ENCODE data around the gene PTPRR.

PTPRR gene

GRCh38 chr12:70920251-70920851, at the start of gene PTPRR:
Gene PTPRR (minus strand): TSS chr12:70920738. CDS start chr12:70920390, 348 bp downstream.
- in situ Hi-C loops (cut with MboI; ENCODE audit: low sequenced_read_pairs), result no loop called here

GRCh38 chr12:70966996-70967790, 46.7 kb upstream of the PTPRR start:
- in situ Hi-C loops (cut with MboI; ENCODE audit: low sequenced_read_pairs), result no loop called here

GRCh38 chr12:70966046-70966445, 45.5 kb upstream of the PTPRR start:
- in situ Hi-C loops (cut with MboI; ENCODE audit: low sequenced_read_pairs), result no loop called here

GRCh38 chr12:70964867-70965510, 44.5 kb upstream of the PTPRR start:
- in situ Hi-C loops (cut with MboI; ENCODE audit: low sequenced_read_pairs), result no loop called here

GRCh38 chr12:70963081-70963660, 42.6 kb upstream of the PTPRR start:
- in situ Hi-C loops (cut with MboI; ENCODE audit: low sequenced_read_pairs), result no loop called here

- in situ Hi-C loops (cut with MboI; ENCODE audit: low sequenced_read_pairs), result no loop called here
These were observed 41.8 kb upstream of the PTPRR start for GRCh38 chr12:70962226-70962794.

- in situ Hi-C loops (cut with MboI; ENCODE audit: low sequenced_read_pairs), result no loop called here
These were observed 39.9 kb upstream of the PTPRR start for GRCh38 chr12:70960484-70960883.

- in situ Hi-C loops (cut with MboI; ENCODE audit: low sequenced_read_pairs), result no loop called here
These were observed 34.9 kb upstream of the PTPRR start for GRCh38 chr12:70955415-70955814.

- in situ Hi-C loops (cut with MboI; ENCODE audit: low sequenced_read_pairs), result no loop called here
These were observed 29.9 kb upstream of the PTPRR start for GRCh38 chr12:70950451-70950850.

GRCh38 chr12:70948976-70949336, 28.4 kb upstream of the PTPRR start:
- in situ Hi-C loops (cut with MboI; ENCODE audit: low sequenced_read_pairs), result no loop called here

GRCh38 chr12:70948236-70948975, 27.9 kb upstream of the PTPRR start:
- in situ Hi-C loops (cut with MboI; ENCODE audit: low sequenced_read_pairs), result no loop called here

- in situ Hi-C loops (cut with MboI; ENCODE audit: low sequenced_read_pairs), result no loop called here
These were observed 15.8 kb upstream of the PTPRR start for GRCh38 chr12:70936203-70936813.

- in situ Hi-C loops (cut with MboI; ENCODE audit: low sequenced_read_pairs), result no loop called here
These were observed 12.6 kb upstream of the PTPRR start for GRCh38 chr12:70933133-70933532.

GRCh38 chr12:70929029-70929428, 8.5 kb upstream of the PTPRR start:
- in situ Hi-C loops (cut with MboI; ENCODE audit: low sequenced_read_pairs), result no loop called here

- in situ Hi-C loops (cut with MboI; ENCODE audit: low sequenced_read_pairs), result no loop called here
These were observed 7.5 kb upstream of the PTPRR start for GRCh38 chr12:70928071-70928470.

- in situ Hi-C loops (cut with MboI; ENCODE audit: low sequenced_read_pairs), result no loop called here
These were observed 6.8 kb upstream of the PTPRR start for GRCh38 chr12:70927356-70927755.

- in situ Hi-C loops (cut with MboI; ENCODE audit: low sequenced_read_pairs), result no loop called here
These were observed 5.0 kb upstream of the PTPRR start for GRCh38 chr12:70925539-70925938.

GRCh38 chr12:70920891-70921290, 353 bp upstream of the PTPRR start:
- in situ Hi-C loops (cut with MboI; ENCODE audit: low sequenced_read_pairs), result no loop called here

- in situ Hi-C loops (cut with MboI; ENCODE audit: low sequenced_read_pairs), result no loop called here
These were observed 922 bp downstream of the PTPRR start for GRCh38 chr12:70919597-70920035.

GRCh38 chr12:70919176-70919575, 1.4 kb downstream of the PTPRR start:
- in situ Hi-C loops (cut with MboI; ENCODE audit: low sequenced_read_pairs), result no loop called here
